ENCODE data around the gene CNTNAP2. TPM values are rescaled to one million over a fixed set of nuclear protein-coding genes. Genes with fewer than 3 reads are reported as not detected.

CNTNAP2 gene
- total RNA-seq, 6 experiments from 2014 or later, result 1.8 to 8.1 (median 3.9) TPM

DNA sequence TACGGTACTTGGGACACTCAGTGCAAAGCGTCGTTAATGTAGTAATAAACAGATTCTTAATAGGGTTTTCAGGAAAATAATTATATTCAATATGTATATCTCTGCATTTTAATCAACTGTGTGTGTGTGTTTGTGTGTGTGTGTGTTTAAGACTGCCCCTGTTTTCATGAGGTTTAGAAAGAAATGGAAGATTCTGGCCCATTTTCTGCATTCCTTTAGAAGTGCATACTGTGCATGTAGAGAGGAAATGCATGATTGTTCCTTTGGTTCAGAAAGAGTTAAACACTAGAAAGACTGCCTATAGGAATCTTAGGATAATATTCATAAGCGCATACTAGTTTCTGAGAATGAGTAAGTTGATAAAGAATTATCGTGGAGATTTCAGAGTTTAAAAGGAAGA, 975 bp downstream of the CNTNAP2 start:
- TF ChIP-seq POLR2A (IDR thresholded peaks at IDR 0.05), result no peak
- TF ChIP-seq, protein P1, sequence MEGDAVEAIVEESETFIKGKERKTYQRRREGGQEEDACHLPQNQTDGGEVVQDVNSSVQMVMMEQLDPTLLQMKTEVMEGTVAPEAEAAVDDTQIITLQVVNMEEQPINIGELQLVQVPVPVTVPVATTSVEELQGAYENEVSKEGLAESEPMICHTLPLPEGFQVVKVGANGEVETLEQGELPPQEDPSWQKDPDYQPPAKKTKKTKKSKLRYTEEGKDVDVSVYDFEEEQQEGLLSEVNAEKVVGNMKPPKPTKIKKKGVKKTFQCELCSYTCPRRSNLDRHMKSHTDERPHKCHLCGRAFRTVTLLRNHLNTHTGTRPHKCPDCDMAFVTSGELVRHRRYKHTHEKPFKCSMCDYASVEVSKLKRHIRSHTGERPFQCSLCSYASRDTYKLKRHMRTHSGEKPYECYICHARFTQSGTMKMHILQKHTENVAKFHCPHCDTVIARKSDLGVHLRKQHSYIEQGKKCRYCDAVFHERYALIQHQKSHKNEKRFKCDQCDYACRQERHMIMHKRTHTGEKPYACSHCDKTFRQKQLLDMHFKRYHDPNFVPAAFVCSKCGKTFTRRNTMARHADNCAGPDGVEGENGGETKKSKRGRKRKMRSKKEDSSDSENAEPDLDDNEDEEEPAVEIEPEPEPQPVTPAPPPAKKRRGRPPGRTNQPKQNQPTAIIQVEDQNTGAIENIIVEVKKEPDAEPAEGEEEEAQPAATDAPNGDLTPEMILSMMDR (IDR thresholded peaks at IDR 0.05), result no peak
- Histone ChIP-seq H3K4me3 (no peak overlapping the region), H3K9me3 (peaks cover 0 to 2% (median 0%) of the 10 kb centered on the region in 4 donors), H3K27me3 (no peaks in the 10 kb centered on the region), H3K36me3 (no peaks in the 10 kb centered on the region), H3K4me1 (peaks cover 0 to 3% (median 0%) of the 10 kb centered on the region in 4 donors), H3K27ac (no peak overlapping the region)
- DNase-seq (no peak), ATAC-seq (no peak)
- WGBS (ENCODE audit: insufficient coverage, low coverage, low lambda C conversion rate, missing lambda C conversion rate), result 34% methylated on average over 5 of the region's 5 CpGs
- intact Hi-C loops (cut with DNase I), result no loop called here

DNA sequence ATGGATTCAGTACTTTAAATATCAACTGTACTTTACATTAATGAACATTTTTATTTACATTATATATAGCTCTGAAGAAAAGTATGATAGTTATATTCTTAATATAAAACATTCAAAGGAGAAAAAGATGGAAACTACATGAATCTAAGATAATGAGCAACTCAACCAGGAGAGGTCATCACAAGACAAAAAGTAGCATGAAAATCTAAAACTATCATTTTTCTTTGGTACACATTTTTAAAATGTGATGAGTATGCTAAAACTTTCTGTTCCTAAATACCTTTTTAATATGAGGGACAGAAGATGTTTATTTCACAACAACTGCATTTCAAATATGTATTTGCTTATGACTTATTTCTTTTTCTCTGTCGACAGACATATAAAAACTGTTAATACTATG, 2.4 kb downstream of the CNTNAP2 start:
- TF ChIP-seq, protein P1 (IDR thresholded peaks at IDR 0.05), result no peak
- TF ChIP-seq POLR2A (IDR thresholded peaks at IDR 0.05), result no peak
- Histone ChIP-seq H3K4me1 (peaks cover 0 to 3% (median 0%) of the 10 kb centered on the region in 4 donors), H3K27me3 (no peaks in the 10 kb centered on the region), H3K27ac (no peak overlapping the region), H3K9me3 (peaks cover 0 to 2% (median 0%) of the 10 kb centered on the region in 4 donors), H3K4me3 (no peak overlapping the region), H3K36me3 (no peaks in the 10 kb centered on the region)
- no peak for ATAC-seq
- 32% methylated on average over 1 of the region's 1 CpG for WGBS (ENCODE audit: insufficient coverage, low coverage, low lambda C conversion rate, missing lambda C conversion rate)
- intact Hi-C loops (cut with DNase I), result no loop called here
- DNase-seq, result no peak

- DNase-seq, result no peak
- TF ChIP-seq POLR2A (IDR thresholded peaks at IDR 0.05), result no peak
- TF ChIP-seq, protein P1 (IDR thresholded peaks at IDR 0.05), result no peak
- H3K27ac ChIP-seq, result no peak overlapping the region
- H3K4me1 ChIP-seq, result no peaks in the 10 kb centered on the region
- no peaks in the 10 kb centered on the region for H3K36me3 ChIP-seq
- H3K4me3 ChIP-seq, result no peak overlapping the region
- H3K9me3 ChIP-seq, result peaks cover 0 to 2% (median 0%) of the 10 kb centered on the region in 4 donors
- H3K27me3 ChIP-seq, result no peaks in the 10 kb centered on the region
- 68% methylated on average over 5 of the region's 5 CpGs for WGBS (ENCODE audit: insufficient coverage, low coverage, low lambda C conversion rate, missing lambda C conversion rate)
- intact Hi-C loops (cut with DNase I), result no loop called here
- ATAC-seq, result no peak
These were observed 7.1 kb downstream of the CNTNAP2 start for GRCh38 chr7:146123715-146124114.

DNA sequence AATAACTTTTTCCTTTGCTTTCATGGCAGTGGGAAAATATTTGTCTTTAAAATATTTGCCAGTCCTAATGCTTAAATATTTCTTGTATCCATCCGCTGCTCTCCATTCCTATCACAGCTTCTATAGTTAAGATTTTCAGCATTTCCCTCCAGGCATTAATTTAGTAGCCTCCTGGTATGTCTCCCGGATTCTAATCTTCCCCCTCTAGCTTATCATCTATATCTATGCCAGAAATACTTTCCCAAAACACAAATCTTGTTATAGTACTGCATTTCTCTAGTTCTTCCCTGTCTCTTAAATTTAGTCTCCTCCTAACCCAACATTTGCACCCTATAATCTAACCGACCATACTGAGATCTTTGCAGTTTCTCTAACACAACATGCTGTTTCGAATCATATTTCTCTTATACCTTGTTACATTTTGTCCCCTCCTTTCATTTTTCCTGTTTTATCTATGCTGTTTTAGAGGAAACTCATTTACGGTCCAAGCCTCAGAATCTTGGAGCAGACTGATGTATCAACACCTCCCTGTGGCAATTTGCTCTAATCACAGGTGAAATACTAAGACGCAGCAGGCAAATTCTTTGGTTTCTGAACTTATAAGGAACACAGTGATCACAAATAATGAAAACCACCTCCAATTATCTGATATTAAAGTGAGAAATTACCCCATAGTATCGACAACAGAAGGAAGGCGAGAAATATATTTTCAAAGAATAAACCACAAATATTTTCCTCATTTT, 10.3 kb downstream of the CNTNAP2 start:
- Histone ChIP-seq H3K4me1 (no peaks in the 10 kb centered on the region), H3K4me3 (no peak overlapping the region), H3K27ac (no peak overlapping the region), H3K27me3 (no peaks in the 10 kb centered on the region), H3K36me3 (no peaks in the 10 kb centered on the region), H3K9me3 (peaks cover 0 to 2% (median 0%) of the 10 kb centered on the region in 4 donors)
- intact Hi-C loops (cut with DNase I), result no loop called here
- ATAC-seq, result no peak
- no peak for DNase-seq
- TF ChIP-seq, protein P1 (IDR thresholded peaks at IDR 0.05), result no peak
- TF ChIP-seq POLR2A (IDR thresholded peaks at IDR 0.05), result no peak
- whole genome bisulfite sequencing (ENCODE audit: insufficient coverage, low coverage, low lambda C conversion rate, missing lambda C conversion rate), result 45% methylated on average over 8 of the region's 8 CpGs
